Measurements from ENCODE around the gene H2AZ2.

GRCh38 chr7:44897309-44897708 lies 49.4 kb upstream of the H2AZ2 start:
- no peak for TF ChIP-seq POLR2AphosphoS5 (IDR thresholded peaks at IDR 0.05; ENCODE audit: low read depth, low read length)
- no peak for TF ChIP-seq TAF1 (IDR thresholded peaks at IDR 0.05; ENCODE audit: borderline replicate concordance, insufficient read depth, low read length)
- no peak for TF ChIP-seq FOXP2 (optimal IDR thresholded peaks at IDR 0.05; ENCODE audit: borderline replicate concordance, extremely low read depth, extremely low read length, insufficient read depth)
- no peak for TF ChIP-seq REST (IDR thresholded peaks at IDR 0.05; ENCODE audit: insufficient read depth in 1 of 2, low read depth in 2 of 2, low read length in 2 of 2)
- no peak for TF ChIP-seq SIN3A (IDR thresholded peaks at IDR 0.05; ENCODE audit: borderline replicate concordance, insufficient read depth, low read length)

All from PFSK-1 (cell line).